Epithelial cell of proximal tubule (primary cell): ENCODE data around the gene CACNB2. TPM values are rescaled to one million over a fixed set of nuclear protein-coding genes. Genes with fewer than 3 reads are reported as not detected.

ENCODE experiments used
- DNase-seq: peaks from one replicate; pipeline ENCODE4 v3.0.0-alpha.2; 2011; ENCODE audit warnings: low read depth
- H3K4me3 ChIP-seq: 2 replicates; pipeline ENCODE4 v1.5.1; 2011; ENCODE audit warnings: low read depth, mild to moderate bottlenecking, low read length
- CTCF ChIP-seq: conservative IDR thresholded peaks from 2 replicates; pipeline ENCODE4 v1.5.1; 2012; ENCODE audit warnings: low read depth, mild to moderate bottlenecking, low read length
- total RNA-seq: library from RNA; depleted of rRNA; stranded (reverse); fragments of >200 nt; gene quantifications from 2 replicates; pipeline ENCODE4 v1.2.3, GENCODE V29; 2015

Gene CACNB2
- total RNA-seq, 1 donor from 2014 or later: not detected

GRCh38 chr10:18313140-18313530, 172.9 kb downstream of the CACNB2 start:
- DNase-seq: no peak
- TF ChIP-seq CTCF: no peak

GRCh38 chr10:18313626-18314025, 173.4 kb downstream of the CACNB2 start:
- H3K4me3 ChIP-seq: peak overlapping the region; percentile 39
- TF ChIP-seq CTCF: no peak
- no peak for DNase-seq

More at GRCh38 chr10:18313140-18313530, 172.9 kb downstream of the CACNB2 start:
- peak overlapping the region; percentile 39 for H3K4me3 ChIP-seq

GRCh38 chr10:18319628-18320027, 179.4 kb downstream of the CACNB2 start:
- H3K4me3 ChIP-seq: no peak overlapping the region
- no peak for DNase-seq

GRCh38 chr10:18321371-18321770, 181.1 kb downstream of the CACNB2 start:
- TF ChIP-seq CTCF: no peak
- H3K4me3 ChIP-seq: no peak overlapping the region
- DNase-seq: no peak

More at GRCh38 chr10:18319628-18320027, 179.4 kb downstream of the CACNB2 start:
- no peak for TF ChIP-seq CTCF

- TF ChIP-seq CTCF: no peak
- no peak for DNase-seq
- no peak overlapping the region for H3K4me3 ChIP-seq
Measured at GRCh38 chr10:18323916-18324315, 183.7 kb downstream of the CACNB2 start.

- no peak for TF ChIP-seq CTCF
- H3K4me3 ChIP-seq: no peak overlapping the region
- no peak for DNase-seq
Measured at GRCh38 chr10:18325410-18325809, 185.2 kb downstream of the CACNB2 start.

GRCh38 chr10:18325889-18326531, 185.8 kb downstream of the CACNB2 start:
- DNase-seq: no peak
- H3K4me3 ChIP-seq: no peak overlapping the region
- TF ChIP-seq CTCF: no peak
